Stimulated activated CD8-positive, alpha-beta memory T cell treated with anti-CD3 and anti-CD28 coated beads, Interleukin-12 subunit alpha, Interleukin-12 subunit beta, amount 100 ng/mL, for 4 hours (primary cell): ENCODE measurements around the gene OR6A2.
"Not testable (repeated sequence)": the region's sequence is repeated elsewhere in the genome, so short reads cannot be mapped to it uniquely, and the experiment has no call there.

ENCODE experiments used
- DNase-seq: peaks from one replicate; pipeline ENCODE4 v3.0.0-alpha.2; 2020; ENCODE audit warnings: low read depth

OR6A2 gene

DNA sequence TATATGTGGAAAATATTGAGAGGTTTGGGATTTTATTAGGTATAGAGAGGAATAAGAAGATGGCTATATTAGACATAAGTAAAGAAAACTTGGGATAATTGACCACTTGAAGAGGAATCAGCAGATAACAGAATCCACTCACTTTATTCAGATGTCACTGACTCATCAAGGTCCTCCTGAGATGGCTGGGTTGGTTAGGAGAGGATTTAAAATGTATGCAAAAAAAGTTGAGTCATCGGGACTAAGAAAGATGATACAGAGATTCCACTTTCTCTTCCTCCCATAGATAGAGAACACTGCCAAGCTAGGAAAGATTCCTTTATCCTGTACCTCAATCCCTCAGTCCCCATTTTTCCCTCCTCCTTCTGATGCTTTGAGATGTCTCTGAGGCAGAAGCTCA lies at the start of gene OR6A2:
TSS of gene OR6A2 (minus strand) at position 288 of the 400 bp plus-strand sequence. CDS start 3,981 bp downstream, outside the sequence.
- no peak for DNase-seq

DNA sequence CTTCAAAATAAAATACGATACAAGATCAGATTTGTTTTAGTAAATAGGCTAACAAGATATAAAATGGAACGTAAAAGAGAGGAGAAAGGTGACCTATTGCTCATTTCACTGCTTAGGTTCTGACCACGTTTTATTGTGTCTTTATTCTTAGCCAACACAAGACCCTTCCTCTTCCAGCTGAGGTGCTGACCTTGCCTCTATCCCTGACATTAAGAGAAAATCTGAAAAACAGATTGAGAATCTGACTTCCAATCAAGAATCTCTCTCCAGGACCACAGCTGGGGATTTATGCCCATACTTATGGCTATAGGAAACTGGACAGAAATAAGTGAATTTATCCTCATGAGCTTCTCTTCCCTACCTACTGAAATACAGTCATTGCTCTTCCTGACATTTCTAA lies 45.9 kb upstream of the OR6A2 start, which contains the start of gene OR10A5:
TSS of gene OR10A5 (plus strand) at position 301 of the 400 bp plus-strand sequence. CDS start at position 301, 0 bp downstream.
- no peak for DNase-seq

DNA sequence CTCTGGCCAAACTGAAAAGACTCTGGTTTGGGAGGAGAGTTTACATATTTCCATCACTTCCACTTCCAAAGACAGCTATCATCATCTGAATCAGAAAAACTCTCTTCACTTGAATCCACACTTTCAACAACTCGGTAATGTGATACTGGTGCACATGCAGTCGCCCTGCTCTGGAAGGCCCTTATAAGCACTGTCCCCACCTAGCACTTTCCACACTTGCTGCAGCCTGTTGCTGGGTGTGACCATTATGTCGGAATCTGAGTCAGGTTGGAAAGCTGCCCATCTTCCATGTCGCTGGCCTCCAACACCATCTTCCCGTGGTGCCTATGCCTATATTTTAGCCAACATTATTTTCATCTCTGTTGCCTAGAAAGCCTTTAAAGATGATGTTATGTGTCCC lies 44.9 kb upstream of the OR6A2 start:
- no peak for DNase-seq

DNA sequence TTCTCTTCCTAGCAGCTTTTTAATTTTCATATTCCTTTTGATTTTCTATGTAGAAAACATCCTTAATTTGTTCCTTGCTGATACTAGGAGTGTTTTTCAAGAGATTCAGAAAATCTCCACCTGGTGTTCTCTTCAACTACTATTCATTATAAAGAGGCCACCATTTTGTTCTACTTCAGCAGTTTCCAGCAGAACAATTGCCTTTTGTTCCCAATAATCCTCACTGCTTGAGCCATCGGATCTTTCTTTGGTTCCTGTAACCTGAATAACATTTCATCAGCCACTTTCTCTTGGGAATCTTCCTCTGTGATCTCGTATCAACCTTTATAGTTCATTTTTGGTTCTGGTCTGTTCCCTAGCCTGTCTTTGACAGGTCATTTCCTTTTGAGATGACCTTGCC lies 44.2 kb upstream of the OR6A2 start:
- DNase-seq, result no peak

DNA sequence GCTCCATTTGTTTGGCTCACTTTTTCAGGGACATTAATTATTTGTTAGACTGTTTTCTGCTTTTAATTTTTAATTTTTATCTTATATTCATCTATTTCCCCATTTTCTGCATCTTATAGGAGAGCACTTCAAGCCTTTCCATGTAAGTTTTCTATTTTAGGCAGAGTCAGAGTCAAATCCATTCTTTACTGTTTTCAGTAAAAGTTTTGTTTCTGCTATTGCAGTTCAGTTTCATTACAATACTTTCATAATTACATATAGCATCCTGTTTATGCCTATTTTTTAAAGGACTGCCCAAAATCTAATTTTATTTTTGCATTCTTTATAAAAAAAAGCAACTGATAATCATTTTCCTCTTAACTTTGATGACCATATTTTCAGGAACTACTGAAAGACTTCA lies 42.2 kb upstream of the OR6A2 start:
- no peak for DNase-seq

DNA sequence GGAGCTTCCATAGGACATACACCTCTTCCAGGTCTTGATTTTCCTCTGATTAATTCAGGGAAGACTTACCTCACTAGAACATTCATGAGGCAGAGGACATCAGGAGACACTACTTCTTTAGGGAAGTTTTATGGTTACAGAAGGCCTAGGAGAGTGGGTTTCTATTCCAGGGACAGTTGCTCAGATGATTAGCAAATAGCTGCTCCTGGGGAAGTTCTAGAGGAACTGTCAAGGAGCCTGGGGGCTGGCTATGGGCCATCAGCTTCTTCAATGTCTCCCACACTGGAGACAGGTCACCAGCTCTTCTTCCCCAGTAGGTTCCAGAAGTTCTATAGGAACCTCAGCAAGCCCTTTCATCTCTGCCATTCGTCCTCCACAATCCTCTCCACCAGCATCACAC lies 34.5 kb upstream of the OR6A2 start:
- DNase-seq, result no peak

DNA sequence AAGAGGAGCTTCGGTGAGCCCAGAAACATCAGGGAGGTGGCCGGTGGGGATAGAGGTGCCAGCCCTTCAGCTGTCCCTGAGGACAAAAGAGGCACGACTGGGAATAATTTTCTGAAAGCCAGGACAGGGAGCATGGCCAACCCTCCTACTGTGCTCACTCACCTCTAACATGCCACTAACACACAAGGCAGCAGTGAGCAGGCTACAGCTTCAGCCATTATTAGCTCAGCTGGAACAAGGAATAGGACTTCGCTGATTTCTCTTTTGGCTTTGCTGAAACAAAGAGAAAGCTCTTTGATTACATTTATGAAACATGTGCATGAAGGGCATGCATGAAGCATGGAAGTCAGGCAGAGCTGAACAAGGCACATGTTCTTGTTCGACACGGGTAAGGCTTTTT lies 33.9 kb upstream of the OR6A2 start:
- DNase-seq, result no peak

DNA sequence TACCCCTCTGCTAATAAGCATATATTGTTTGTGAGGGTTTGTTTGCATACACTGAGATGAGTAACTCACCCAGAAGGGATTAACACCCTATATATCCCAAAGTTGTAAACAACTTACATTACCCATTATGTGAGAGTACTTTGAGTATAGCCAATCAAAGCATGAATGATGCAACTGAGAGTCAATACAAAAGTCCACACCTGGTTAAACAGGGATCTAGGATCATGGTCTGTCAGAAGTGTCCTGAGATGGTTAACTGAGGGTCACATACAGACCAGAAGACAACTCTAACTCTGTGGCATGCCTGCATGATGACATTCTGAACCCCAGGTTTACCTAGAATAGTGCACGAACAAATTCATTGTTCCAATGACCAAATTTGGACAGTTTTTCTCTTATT lies 28.6 kb upstream of the OR6A2 start:
- no peak for DNase-seq

DNA sequence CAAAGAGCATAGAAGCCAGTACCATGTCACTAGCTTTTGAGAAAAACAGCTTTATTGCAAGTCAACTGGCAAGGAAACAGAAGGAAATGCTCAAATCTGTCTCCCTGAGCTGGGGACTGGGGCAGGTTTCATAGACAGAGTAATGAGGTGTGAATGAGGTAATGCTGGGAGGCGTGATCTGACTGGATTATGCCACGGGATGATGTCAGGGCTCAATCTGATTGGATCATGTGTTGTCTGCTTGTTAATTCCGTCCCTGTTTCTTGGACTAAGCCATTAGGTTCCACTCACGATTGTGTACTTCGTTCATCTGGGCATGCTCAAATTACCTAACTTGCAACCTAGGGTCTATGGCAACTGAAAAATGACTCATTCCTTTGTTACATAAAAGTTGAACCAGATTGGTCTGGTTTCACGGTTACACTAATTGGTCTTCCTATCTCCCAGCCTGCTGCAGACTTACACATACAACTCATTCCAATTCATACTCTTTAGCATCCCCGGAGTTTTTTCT lies 25.8 kb upstream of the OR6A2 start:
- DNase-seq, result no peak

DNA sequence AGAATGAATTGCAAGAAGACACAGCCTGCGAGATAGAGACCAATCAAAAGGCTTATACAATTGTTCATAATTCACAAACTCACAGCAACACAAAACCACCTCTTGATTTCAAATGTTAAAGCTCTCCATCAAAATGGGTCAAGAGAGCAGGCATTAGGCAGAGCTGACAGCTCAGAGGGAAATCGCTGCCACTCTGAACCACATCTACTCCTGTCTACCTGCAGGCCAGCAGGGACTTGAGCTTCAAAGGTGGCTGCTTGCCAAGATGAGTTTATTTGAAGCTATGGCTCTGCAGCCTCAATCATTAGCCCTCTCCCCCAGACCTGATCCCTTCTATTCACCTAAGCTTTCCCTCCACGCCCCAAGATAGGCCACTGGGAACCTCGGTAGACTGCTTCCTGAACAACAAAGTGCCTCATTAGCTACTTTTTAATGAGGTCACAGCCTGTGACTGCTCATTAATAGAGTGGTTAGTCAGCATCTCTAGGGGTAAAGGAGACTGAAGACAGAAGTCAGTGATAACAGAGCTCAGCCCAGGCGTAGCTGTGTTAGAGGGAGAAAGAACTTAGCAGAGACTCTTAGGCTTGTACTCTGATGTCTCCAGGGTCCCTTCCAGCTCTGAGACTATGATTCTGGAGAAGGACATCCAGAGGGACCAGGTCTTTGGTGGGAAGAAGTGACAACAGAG lies 24.8 kb upstream of the OR6A2 start:
- DNase-seq, result no peak

DNA sequence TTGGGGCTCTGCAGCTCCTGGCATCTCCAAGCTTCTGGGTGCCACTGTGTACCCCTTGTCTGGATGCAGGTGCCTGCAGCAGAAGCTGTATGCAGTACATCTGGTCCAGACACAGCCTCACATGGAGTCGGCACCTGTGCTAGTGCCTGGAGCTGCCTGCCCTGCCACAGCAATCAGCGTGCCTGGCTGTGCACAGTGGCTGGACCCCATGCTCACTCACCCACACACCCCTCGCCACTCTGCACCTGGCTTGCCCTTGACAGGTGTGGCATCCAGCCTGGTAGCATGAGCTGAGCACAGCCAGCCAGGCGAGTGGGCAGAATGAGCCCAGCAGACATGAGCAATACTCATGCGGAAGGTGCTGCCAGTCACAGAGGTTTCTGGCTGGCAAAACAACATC lies 19.5 kb upstream of the OR6A2 start:
- no peak for DNase-seq

DNA sequence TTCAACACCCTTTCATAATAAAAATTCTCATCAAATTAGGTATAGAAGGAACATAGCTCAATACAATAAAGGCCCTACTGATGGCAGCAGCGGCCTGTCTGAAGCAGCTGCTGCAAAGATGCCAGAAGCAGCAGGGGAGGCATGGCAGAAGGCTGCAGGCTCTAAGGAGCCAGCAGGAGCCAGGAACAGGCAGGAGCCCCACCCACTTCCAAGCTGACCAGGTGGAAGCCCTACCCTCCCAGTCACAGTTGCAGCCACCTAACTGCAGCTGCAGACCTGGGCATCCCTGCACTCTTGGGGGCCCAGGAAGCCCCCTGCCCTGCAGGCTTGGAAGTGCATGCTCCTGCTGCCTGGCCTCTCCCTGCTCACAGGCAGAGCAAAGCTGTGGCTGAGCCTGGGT lies 18.2 kb upstream of the OR6A2 start:
- no peak for DNase-seq

DNA sequence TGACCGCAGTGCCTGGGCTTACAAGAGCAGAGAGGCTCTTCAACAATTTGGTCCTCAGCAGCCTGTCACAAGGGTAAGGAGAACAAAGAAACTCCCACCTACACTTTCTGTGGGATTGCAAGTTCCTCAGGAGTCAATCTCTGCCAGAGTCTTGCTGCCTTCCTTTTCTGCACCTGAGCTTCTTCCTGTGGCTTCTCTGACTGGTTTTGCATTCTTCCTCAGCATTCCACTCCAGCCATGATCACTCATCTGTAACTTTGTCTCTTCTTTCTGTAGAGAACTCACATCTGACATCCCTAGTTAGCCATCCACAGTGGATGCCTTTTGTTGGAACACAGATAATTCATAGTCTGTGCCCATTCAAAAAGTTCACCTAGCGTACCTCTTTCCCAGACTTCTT lies 14.2 kb upstream of the OR6A2 start:
- DNase-seq, result no peak

DNA sequence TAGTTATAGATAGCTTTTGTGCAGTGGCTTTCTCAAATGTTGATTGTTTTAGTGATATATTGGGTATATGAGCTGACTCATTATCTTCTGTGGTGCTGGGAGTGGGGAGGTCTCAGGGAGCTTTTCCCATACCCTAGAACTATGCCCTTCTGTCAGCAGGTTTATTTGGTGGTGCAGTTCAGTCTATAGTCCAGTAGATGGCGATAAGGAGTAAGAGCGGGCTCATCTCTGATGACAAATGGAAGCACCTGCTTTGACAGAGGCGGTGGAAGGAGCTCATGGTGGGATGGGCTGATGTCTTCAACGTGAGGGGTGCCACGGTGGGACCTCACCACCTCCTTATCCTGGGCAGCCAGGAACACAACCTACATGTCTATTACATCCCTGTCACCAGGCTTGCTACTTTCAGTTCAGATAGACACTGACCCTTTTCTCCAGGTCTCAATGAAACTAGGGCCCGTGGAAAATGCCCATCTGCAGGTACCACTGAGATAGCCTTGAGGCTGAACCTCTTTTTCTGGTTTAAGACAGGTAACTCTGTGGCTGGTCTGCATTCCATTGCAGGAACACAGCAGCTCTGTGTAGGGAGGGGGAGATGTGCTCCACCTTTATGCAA lies 13.0 kb upstream of the OR6A2 start:
- no peak for DNase-seq

DNA sequence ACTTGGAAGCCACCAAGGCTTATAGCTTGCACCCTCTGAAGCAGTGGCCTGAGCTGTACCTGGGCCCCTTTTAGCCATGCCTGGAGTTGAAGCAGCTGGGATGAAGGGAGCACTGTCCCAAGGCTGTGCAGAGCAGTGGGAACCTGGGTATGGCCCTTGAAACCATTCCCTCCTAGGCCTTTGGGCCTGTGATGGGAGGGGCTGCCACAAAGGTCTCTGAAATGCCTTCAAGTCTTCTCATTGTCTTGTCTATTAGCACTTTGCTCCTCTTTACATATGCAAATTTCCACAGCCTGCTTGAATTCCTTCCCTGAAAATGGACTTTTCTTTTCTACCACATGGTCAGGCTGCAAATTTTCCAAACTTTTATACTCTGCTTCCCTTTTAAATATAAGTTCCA lies 1.6 kb upstream of the OR6A2 start:
- not testable (repeated sequence) for DNase-seq

DNA sequence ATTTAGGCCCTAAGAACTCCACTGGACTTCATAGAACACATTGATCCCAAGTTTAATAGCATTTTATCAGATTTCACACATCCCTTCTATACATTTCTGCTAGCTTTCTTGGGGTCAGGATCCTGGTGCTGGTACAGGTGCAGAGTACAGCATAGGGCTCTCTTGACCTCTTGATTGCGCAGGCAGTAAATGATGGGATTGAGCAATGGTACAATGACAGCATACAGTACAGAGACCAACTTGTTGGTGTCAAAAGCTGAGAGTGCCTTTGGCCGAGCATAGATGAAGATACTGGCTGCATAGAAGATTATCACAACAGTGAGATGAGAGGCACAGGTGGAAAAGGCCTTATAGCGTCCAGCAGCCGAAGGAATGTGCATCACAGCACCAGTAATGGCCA lies 4.8 kb downstream of the OR6A2 start:
- no peak for DNase-seq

DNA sequence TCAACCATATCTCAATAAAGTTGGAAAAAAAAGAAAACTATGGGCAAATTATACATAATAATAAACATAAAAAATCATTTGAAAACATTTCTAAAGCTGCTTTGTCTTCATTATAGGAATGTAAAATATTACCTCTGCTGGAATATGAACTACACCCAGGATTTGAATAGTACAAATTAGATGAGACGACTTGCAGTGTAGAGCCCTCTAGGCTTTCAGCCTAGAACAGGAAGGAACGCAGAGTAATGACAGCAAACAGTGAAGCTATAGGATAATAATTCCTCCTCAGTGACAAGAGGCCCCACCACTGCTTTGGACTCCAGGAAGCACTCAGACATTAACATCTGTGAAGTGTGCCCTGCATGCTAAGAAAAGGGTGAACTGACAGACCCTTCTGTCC lies 8.9 kb downstream of the OR6A2 start:
- DNase-seq, result no peak

DNA sequence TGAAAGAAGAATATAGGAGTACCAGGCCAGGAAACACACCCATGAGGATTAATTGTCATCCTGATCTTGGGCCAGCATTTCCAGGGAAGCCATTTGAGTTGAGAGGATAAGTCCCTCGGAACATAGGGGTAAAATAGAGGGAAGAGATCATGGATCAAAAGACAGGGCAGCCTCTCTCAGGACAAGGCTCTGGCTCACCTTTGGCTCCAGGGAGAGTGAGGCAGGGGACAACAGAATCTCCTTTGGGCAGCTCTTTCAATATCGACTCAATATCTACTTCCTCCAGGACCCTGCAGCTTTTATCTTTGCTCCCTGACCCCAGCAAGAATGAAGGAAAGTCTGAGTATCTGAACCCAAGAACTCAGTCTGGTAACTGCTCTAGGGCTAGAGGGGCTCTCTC lies 16.8 kb downstream of the OR6A2 start, which contains the start of gene OR2AG1:
TSS of gene OR2AG1 (plus strand) at position 301 of the 400 bp plus-strand sequence. CDS start 2,018 bp downstream, outside the sequence.
- no peak for DNase-seq

DNA sequence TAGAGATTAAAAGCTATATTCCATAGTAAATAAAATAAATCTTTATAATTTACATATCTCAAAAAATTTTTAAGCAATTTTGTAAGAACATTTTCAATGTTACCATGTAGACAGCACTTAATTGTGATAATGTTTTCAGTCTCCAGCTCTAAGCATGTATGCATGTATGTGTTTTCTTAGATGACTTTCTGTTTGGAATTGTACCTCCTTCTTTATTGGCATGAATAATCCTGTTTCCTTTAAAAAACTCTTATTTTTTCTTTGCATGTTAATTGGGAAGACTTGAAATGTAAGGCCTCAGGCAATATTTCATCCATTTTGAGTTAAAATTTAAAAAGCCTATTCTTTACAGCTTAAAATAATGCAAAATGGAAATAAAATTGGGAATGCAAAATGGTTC lies 18.7 kb downstream of the OR6A2 start:
- no peak for DNase-seq

DNA sequence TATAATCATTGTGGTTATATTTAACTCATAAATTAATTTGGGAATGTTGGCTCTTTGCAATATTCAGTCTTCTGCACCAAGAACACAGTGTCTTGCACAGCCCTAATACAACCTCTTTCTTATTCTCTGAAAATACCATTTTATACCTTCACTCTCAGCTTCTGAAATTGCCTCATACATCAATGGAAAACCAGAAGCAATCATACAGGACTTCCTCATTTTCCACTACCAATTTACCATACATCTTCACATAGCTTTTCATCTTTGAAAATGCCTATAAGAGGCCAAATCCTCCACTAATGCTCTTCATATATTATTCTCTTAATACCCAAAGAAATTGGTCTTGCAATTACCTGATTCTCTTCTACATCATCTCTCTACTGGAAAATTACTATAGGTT lies 21.0 kb downstream of the OR6A2 start:
- no peak for DNase-seq

DNA sequence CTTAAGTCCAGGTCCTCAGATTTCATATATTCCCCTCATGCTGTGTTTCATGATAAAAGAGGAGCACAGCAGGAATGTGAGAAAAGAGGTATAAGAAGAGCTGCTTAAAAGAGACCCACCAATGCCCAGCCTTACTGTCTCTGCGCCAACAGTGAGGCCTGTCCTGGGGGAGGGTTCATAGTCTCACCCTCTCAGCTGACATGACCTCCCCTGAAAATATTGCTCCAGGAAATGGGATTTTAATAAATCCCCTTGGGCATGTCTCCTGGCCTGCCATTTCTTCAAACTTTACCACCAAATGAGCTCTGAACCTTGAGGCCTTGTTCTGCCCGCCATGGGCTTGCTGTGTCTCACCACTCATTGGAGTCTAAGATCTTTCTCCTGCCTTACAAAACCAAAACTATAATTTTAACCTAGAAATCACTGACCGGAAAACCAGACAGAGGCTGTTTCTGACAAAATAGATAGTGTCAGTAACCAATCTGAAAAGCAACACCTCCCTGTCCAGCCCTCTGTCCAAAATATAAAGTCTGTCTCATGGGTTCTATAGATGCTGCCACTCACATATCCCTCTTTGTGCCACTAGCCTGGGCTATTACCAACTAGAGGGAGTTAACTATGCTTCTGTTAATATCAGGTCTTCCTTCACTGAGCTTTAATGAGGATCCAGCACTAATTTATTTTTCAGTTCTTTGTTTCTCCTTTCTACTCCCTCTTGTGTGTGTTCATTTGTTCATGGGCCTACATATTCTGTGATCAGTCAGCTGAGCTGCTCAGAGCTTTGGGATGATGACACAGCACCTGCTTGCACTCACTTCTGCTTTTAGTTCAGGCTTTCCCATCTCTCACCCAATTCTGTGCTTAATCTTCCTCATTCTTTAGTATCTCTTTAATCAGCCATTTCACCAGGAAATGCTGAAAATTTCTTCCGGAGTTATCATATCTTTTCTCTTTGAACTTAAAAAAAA lies 27.3 kb downstream of the OR6A2 start, which contains the start of gene OR2AG2:
TSS of gene OR2AG2 (minus strand) at position 51 of the 968 bp plus-strand sequence. CDS start 3,019 bp downstream, outside the sequence.
- no peak for DNase-seq

DNA sequence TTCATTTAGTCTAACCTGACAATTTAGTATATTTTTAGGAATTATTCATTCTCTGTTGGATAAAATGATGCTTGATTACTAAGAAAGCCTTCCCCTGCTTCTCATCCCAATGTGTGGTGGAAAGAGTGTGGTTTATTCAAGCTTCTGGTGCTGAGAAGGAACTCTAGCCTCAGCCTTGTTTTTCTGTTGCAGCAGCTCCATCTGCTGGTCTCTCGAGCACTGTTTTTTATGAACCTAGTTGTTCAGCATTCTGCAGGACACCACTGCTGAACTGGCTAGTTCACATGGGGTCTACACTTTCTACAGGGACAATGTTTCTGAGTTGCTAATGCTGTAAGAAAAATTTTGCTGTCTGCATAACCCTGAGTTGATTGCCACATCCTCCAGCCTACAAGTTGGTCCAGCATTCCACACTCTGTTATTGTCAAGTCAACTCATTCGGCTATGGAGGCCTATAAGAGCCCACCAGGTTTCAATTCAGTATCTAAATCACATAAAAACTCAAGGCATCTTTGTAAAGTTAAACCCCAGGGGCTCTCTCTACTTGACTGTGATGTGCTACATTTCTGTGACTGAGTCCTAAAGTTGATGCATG lies 42.0 kb downstream of the OR6A2 start:
- peak; percentile 27 for DNase-seq
